Keratinocyte (primary cell): ENCODE measurements around the gene STAM2. TPM values are rescaled to one million over a fixed set of nuclear protein-coding genes. Genes with fewer than 3 reads are reported as not detected.

ENCODE experiments used
- DNase-seq: peaks from one replicate; pipeline ENCODE4 v3.0.0-alpha.2; 2011; ENCODE audit warnings: low read depth, missing footprints, low spot score
- FAIRE-seq: peaks from 2 replicates; lab custom pipeline; 2011; peaks lifted over from hg19 to GRCh38; lab: Jason Lieb, UNC
- H2AFZ ChIP-seq: 2 replicates; pipeline ENCODE4 v1.6.0; 2012; ENCODE audit warnings: low read length, control low read depth, inconsistent platforms; ENCODE audit not compliant: control insufficient read depth
- H3K27ac ChIP-seq: 2 replicates; pipeline ENCODE4 v1.5.1; 2011; ENCODE audit warnings: low read length; ENCODE audit not compliant: control insufficient read depth, insufficient read depth
- H3K27me3 ChIP-seq: 3 replicates; pipeline ENCODE4 v1.6.0; 2011; ENCODE audit warnings: low read length; ENCODE audit not compliant: control insufficient read depth, insufficient read depth; ENCODE audit errors: extremely low read depth
- H3K36me3 ChIP-seq, 2 experiments: 2 replicates in 1 of 2; 3 replicates in 1 of 2; pipeline ENCODE4 v1.5.1; 2011; ENCODE audit warnings: low read length in 2 of 2, mild to moderate bottlenecking in 1 of 2; ENCODE audit not compliant: control insufficient read depth in 2 of 2, insufficient read depth in 2 of 2; ENCODE audit errors: extremely low read depth in 1 of 2
- H3K4me1 ChIP-seq: 3 replicates; pipeline ENCODE4 v1.5.1; 2011; ENCODE audit warnings: low read length; ENCODE audit not compliant: control insufficient read depth, insufficient read depth; ENCODE audit errors: extremely low read depth
- H3K4me2 ChIP-seq: 3 replicates; pipeline ENCODE4 v1.6.0; 2011; ENCODE audit warnings: low read depth, low read length; ENCODE audit not compliant: control insufficient read depth, insufficient read depth; ENCODE audit errors: extremely low read depth
- H3K4me3 ChIP-seq, 3 experiments: fragments of 200-600 bp in 1 of 3; sonication (generic) in 1 of 3; 2 replicates in 2 of 3; 3 replicates in 1 of 3; pipeline ENCODE4 v1.5.1; 2011 to 2016; ENCODE audit warnings: low read length in 3 of 3, mild to moderate bottlenecking in 3 of 3, control low read depth in 2 of 3, inconsistent platforms in 1 of 3, low read depth in 1 of 3, mixed read lengths in 1 of 3, mixed run types in 1 of 3, moderate library complexity in 1 of 3; ENCODE audit not compliant: control insufficient read depth in 2 of 3, insufficient read depth in 2 of 3; ENCODE audit errors: extremely low read depth in 1 of 3
- H3K79me2 ChIP-seq: 2 replicates; pipeline ENCODE4 v1.6.0; 2012; ENCODE audit warnings: low read length; ENCODE audit not compliant: control insufficient read depth, insufficient read depth
- H3K9ac ChIP-seq: 3 replicates; pipeline ENCODE4 v1.6.0; 2011; ENCODE audit warnings: low read length; ENCODE audit not compliant: control insufficient read depth, insufficient read depth; ENCODE audit errors: extremely low read depth
- H3K9me1 ChIP-seq: 3 replicates; pipeline ENCODE4 v1.6.0; 2011; ENCODE audit warnings: low read length; ENCODE audit not compliant: control insufficient read depth, insufficient read depth; ENCODE audit errors: extremely low read depth
- H3K9me3 ChIP-seq: 2 replicates; pipeline ENCODE4 v1.5.1; 2012; ENCODE audit warnings: low read depth, low read length; ENCODE audit not compliant: control insufficient read depth
- H4K20me1 ChIP-seq: 3 replicates; pipeline ENCODE4 v1.6.0; 2011; ENCODE audit warnings: low read length; ENCODE audit not compliant: control insufficient read depth, insufficient read depth; ENCODE audit errors: extremely low read depth
- CTCF ChIP-seq, 3 experiments: IDR thresholded peaks in 1 of 3; conservative IDR thresholded peaks in 1 of 3; optimal IDR thresholded peaks in 1 of 3; 2 replicates in 2 of 3; 3 replicates in 1 of 3; pipeline versions ENCODE3 to v1.5.1; 2011; ENCODE audit warnings: low read length in 3 of 3, mild to moderate bottlenecking in 3 of 3, moderate library complexity in 2 of 3, control low read depth in 1 of 3, inconsistent platforms in 1 of 3; ENCODE audit not compliant: insufficient read depth in 2 of 3; ENCODE audit errors: extremely low read depth in 1 of 3
- EZH2 ChIP-seq: IDR thresholded peaks from one replicate; pipeline ENCODE4 v1.6.1; 2012; ENCODE audit warnings: inconsistent platforms, mild to moderate bottlenecking, low read length, moderate library complexity
- dilution Hi-C: fragments of 300-500 bp; cut with MboI; formaldehyde crosslinking; loops from one replicate; pipeline ENCODE4 v1.7.0; 2020; ENCODE audit warnings: low sequenced_read_pairs; ENCODE audit not compliant: extremely low pct_ligation_motif_present
- polyA plus RNA-seq, 5 experiments: library from polyadenylated mRNA; depleted of rRNA in 3 of 5; stranded (reverse) in 3 of 5; stranded (forward) in 1 of 5; unstranded in 1 of 5; fragments of >200 nt; gene quantifications; 1 replicate in 1 of 5; 2 replicates in 3 of 5; 3 replicates in 1 of 5; pipeline versions ENCODE4 v1.2.1 to v1.2.3, GENCODE V29; 2011 to 2012; ENCODE audit warnings: missing spikeins in 2 of 5, low read depth in 1 of 5, low replicate concordance in 1 of 5

The STAM2 gene
- polyA plus RNA-seq, 1 donor (not counting 4 experiments of a cell fraction or from before 2014, with no cell fraction given) = 20.7 TPM

DNA sequence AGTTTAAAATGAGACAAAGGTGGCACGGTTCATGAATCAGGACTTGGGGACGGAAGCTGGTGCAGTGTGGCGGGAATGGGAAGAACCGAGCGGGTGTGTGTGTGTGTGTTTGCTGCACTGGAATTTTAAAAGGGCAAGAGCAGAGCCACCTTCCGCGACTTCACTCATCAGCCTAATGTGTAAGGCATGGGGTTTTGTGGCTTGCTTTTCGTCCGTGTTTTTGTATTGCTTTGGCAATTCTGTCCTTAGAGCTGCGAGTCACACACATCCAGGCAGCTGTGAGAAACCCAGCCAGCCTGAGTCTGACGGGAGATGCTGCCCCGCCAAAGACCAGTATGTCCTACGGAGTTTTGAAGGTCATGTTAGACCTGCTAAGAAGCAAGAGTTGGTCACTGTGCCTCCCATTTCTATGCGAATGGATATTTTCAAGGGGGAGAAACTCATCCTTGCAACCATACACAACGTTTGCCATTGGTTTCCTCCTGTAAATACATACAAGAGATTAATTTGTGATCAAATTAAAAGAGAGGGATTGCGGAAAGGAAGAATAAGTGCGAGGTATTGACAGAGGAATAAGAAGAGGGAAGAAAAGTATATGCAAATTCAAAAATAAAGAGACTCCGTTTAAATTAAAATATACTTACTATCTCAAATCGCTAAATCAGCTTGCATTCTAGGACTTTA lies 76.1 kb downstream of the STAM2 start:
- Histone ChIP-seq H2AFZ (no peak overlapping the region), H3K4me1 (peaks cover 17% of the 10 kb centered on the region), H3K9me3 (no peaks in the 10 kb centered on the region), H3K4me2 (peak overlapping the region; percentile 87), H3K27ac (no peak overlapping the region), H4K20me1 (no peaks in the 10 kb centered on the region), H3K27me3 (peaks cover 59% of the 10 kb centered on the region), H3K9me1 (no peaks in the 10 kb centered on the region), H3K79me2 (no peaks in the 10 kb centered on the region), H3K36me3 (no peaks in the 10 kb centered on the region), H3K9ac (no peak overlapping the region), H3K4me3 (peak overlapping the region in 2 of 3 experiments; percentile 53 to 62)
- DNase-seq (no peak), FAIRE-seq (no peak)
- dilution Hi-C loops = no loop called here
- TF ChIP-seq EZH2 = peak; percentile 100
- TF ChIP-seq CTCF (optimal IDR thresholded peaks at IDR 0.05 in 1 of 3, IDR thresholded peaks at IDR 0.05 in 1 of 3, conservative IDR thresholded peaks at IDR 0.05 in 1 of 3; ENCODE audit: extremely low read depth in 1 of 3, insufficient read depth in 2 of 3, low read length in 3 of 3) = no peak

DNA sequence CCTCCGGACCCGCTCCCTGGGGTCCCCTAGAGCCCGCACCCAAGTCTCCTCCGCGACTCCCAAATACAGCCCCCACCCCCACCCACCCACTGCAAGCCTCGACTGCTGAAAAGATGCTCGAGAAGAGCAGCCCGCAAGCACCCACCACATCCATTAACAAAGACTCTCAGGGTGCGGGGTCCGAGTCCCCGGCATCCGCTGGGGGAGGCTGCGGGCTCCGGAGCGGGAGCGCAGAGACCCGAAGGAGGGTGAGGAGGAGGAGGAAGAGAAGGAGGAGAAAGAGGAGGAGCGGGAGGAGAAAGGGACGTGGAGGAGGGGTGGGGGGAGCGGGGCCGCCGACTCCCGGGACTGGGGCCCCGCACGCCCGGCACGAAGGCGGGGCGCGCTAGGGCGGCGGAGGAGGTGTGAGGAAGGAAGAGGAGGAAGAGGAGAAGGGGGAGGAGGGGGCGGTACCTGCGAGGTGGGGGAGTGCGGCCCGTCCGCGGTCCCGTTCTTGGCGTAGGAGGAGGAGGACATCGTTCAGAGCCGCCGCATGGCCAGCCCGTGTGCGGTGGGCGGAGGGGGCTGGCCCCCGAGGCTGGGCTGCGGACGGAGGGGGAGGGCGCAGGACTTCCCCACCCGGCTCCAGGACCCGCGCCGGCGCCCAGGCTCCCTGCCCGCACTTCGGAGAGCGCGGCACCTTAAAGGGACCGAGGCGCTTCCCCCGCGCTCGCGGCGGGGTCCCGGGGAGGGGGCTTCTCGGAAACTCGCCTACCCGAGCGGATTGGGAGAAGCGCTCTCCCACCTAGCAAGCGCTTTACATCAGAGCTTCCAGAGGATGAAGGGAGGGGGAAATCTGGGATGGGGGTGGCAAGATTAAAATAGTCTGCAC lies 76.8 kb downstream of the STAM2 start, which contains the start of gene CACNB4:
TSS of gene CACNB4 (minus strand) at position 549 of the 871 bp plus-strand sequence.
- FAIRE-seq = no peak
- H3K27me3 ChIP-seq = peaks cover 59% of the 10 kb centered on the region
- H3K27ac ChIP-seq = no peak within 1 kb of the TSS
- no peaks in the 10 kb centered on the region for H3K36me3 ChIP-seq
- dilution Hi-C loops = no loop called here
- H3K9me3 ChIP-seq = no peaks in the 10 kb centered on the region
- H3K4me3 ChIP-seq = peak within 1 kb of the TSS; percentile 18 to 62 (median 53)
- H3K79me2 ChIP-seq = no peaks in the 10 kb centered on the region
- no peak for TF ChIP-seq CTCF (optimal IDR thresholded peaks at IDR 0.05 in 1 of 3, IDR thresholded peaks at IDR 0.05 in 1 of 3, conservative IDR thresholded peaks at IDR 0.05 in 1 of 3; ENCODE audit: extremely low read depth in 1 of 3, insufficient read depth in 2 of 3, low read length in 3 of 3)
- TF ChIP-seq EZH2 = no peak
- H2AFZ ChIP-seq = no peak within 1 kb of the TSS
- peaks cover 17% of the 10 kb centered on the region for H3K4me1 ChIP-seq
- H3K4me2 ChIP-seq = peak within 1 kb of the TSS; percentile 87
- peak within 1 kb of the TSS; percentile 3 for H3K9ac ChIP-seq
- no peaks in the 10 kb centered on the region for H4K20me1 ChIP-seq
- no peak for DNase-seq
- no peaks in the 10 kb centered on the region for H3K9me1 ChIP-seq
